ENCODE measurements around the gene DNTT. TPM values are rescaled to one million over a fixed set of nuclear protein-coding genes. Genes with fewer than 3 reads are reported as not detected.

The DNTT gene
- total and polyA plus RNA-seq, 2 experiments from 2014 or later: not detected

- H3K9ac ChIP-seq: no peak overlapping the region
- TF ChIP-seq EZH2phosphoT487 (IDR thresholded peaks at IDR 0.05; ENCODE audit: insufficient read depth, low read depth) (no peak), EZH2 (IDR thresholded peaks at IDR 0.05; ENCODE audit: insufficient read depth, poor library complexity, severe bottlenecking) (no peak)
- 57 to 67% methylated on average over 6 of the region's 6 CpGs for WGBS, 2 experiments (ENCODE audit: low coverage in 1 of 2, low lambda C conversion rate in 2 of 2, missing lambda C conversion rate in 2 of 2)
- in situ Hi-C loops (cut with MboI): no loop called here
- no peaks in the 10 kb centered on the region for H3K4me1 ChIP-seq (ENCODE audit: insufficient read depth)
- H3F3A ChIP-seq (ENCODE audit: insufficient read depth): no peaks in the 10 kb centered on the region
- H2AFZ ChIP-seq: no peak overlapping the region
- H3K4me3 ChIP-seq: no peak overlapping the region
- no peaks in the 10 kb centered on the region for H3K36me3 ChIP-seq (ENCODE audit: low read depth)
- no peaks in the 10 kb centered on the region for H3K79me2 ChIP-seq (ENCODE audit: insufficient read depth)
- H4K20me1 ChIP-seq (ENCODE audit: insufficient read depth): no peaks in the 10 kb centered on the region
- no peaks in the 10 kb centered on the region for H3K9me2 ChIP-seq (ENCODE audit: insufficient read depth)
- no peak for DNase-seq
- no peak overlapping the region for H3K27ac ChIP-seq
- peaks cover 15% of the 10 kb centered on the region for H3K27me3 ChIP-seq (replicated peaks; ENCODE audit: insufficient read depth)
- H3K9me3 ChIP-seq (ENCODE audit: low read depth): no peaks in the 10 kb centered on the region
- no peak overlapping the region for H3K4me2 ChIP-seq (ENCODE audit: unreplicated experiment)
Measured at GRCh38 chr10:96360331-96360730, 56.1 kb downstream of the DNTT start.

- Histone ChIP-seq H3K27me3 (replicated peaks; ENCODE audit: insufficient read depth) (peaks cover 15% of the 10 kb centered on the region), H3K9me2 (ENCODE audit: insufficient read depth) (no peaks in the 10 kb centered on the region), H3K4me2 (ENCODE audit: unreplicated experiment) (no peak overlapping the region), H3K27ac (no peak overlapping the region), H3K4me1 (ENCODE audit: insufficient read depth) (no peaks in the 10 kb centered on the region), H3K79me2 (ENCODE audit: insufficient read depth) (no peaks in the 10 kb centered on the region), H2AFZ (no peak overlapping the region), H3K9ac (no peak overlapping the region), H3K4me3 (no peak overlapping the region), H3K9me3 (ENCODE audit: low read depth) (no peaks in the 10 kb centered on the region), H4K20me1 (ENCODE audit: insufficient read depth) (no peaks in the 10 kb centered on the region), H3K36me3 (ENCODE audit: low read depth) (no peaks in the 10 kb centered on the region), H3F3A (ENCODE audit: insufficient read depth) (no peaks in the 10 kb centered on the region)
- 32 to 38% methylated on average over 3 of the region's 3 CpGs for WGBS, 2 experiments (ENCODE audit: low coverage in 1 of 2, low lambda C conversion rate in 2 of 2, missing lambda C conversion rate in 2 of 2)
- TF ChIP-seq EZH2 (IDR thresholded peaks at IDR 0.05; ENCODE audit: insufficient read depth, poor library complexity, severe bottlenecking): no peak
- TF ChIP-seq EZH2phosphoT487 (IDR thresholded peaks at IDR 0.05; ENCODE audit: insufficient read depth, low read depth): no peak
- in situ Hi-C loops (cut with MboI): no loop called here
- no peak for DNase-seq
Measured at GRCh38 chr10:96360766-96361165, 56.5 kb downstream of the DNTT start.

- TF ChIP-seq EZH2phosphoT487 (IDR thresholded peaks at IDR 0.05; ENCODE audit: insufficient read depth, low read depth) (no peak), EZH2 (IDR thresholded peaks at IDR 0.05; ENCODE audit: insufficient read depth, poor library complexity, severe bottlenecking) (no peak)
- Histone ChIP-seq H3K4me2 (ENCODE audit: unreplicated experiment) (no peak overlapping the region), H2AFZ (no peak overlapping the region), H3K79me2 (ENCODE audit: insufficient read depth) (no peaks in the 10 kb centered on the region), H3K4me1 (ENCODE audit: insufficient read depth) (no peaks in the 10 kb centered on the region), H4K20me1 (ENCODE audit: insufficient read depth) (no peaks in the 10 kb centered on the region), H3K27me3 (replicated peaks; ENCODE audit: insufficient read depth) (peaks cover 10% of the 10 kb centered on the region), H3K36me3 (ENCODE audit: low read depth) (no peaks in the 10 kb centered on the region), H3K4me3 (no peak overlapping the region), H3F3A (ENCODE audit: insufficient read depth) (no peaks in the 10 kb centered on the region), H3K9ac (no peak overlapping the region), H3K9me2 (ENCODE audit: insufficient read depth) (no peaks in the 10 kb centered on the region), H3K27ac (no peak overlapping the region), H3K9me3 (ENCODE audit: low read depth) (no peaks in the 10 kb centered on the region)
- no peak for DNase-seq
- WGBS, 2 experiments (ENCODE audit: low coverage in 1 of 2, low lambda C conversion rate in 2 of 2, missing lambda C conversion rate in 2 of 2): 63 to 64% methylated on average over 3 of the region's 3 CpGs
- in situ Hi-C loops (cut with MboI): no loop called here
Measured at GRCh38 chr10:96365571-96365970, 61.3 kb downstream of the DNTT start.

DNA sequence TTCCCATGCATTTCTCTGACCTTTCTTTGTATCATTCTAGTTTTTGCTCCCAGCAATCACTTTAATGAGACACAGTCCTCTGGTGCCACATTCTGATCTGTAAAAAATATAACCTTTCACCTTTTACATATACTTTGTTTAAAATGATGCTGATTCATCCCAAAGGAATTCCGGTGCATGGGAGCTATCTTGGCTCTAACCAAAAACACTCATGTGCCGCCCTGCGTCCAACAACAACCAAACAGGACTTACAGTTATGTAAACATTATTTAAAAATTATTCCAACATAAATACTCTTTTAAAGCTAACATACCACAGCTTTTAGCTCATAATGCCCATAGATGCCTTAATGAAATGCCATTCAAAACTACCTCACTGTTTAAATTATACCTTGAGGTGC lies 62.3 kb downstream of the DNTT start:
- Histone ChIP-seq H3K9me3 (ENCODE audit: low read depth) (no peaks in the 10 kb centered on the region), H3K27me3 (replicated peaks; ENCODE audit: insufficient read depth) (peaks cover 10% of the 10 kb centered on the region), H3K4me3 (no peak overlapping the region), H4K20me1 (ENCODE audit: insufficient read depth) (no peaks in the 10 kb centered on the region), H3F3A (ENCODE audit: insufficient read depth) (no peaks in the 10 kb centered on the region), H3K9ac (no peak overlapping the region), H3K4me2 (ENCODE audit: unreplicated experiment) (no peak overlapping the region), H3K4me1 (ENCODE audit: insufficient read depth) (no peaks in the 10 kb centered on the region), H2AFZ (no peak overlapping the region), H3K36me3 (ENCODE audit: low read depth) (no peaks in the 10 kb centered on the region), H3K79me2 (ENCODE audit: insufficient read depth) (no peaks in the 10 kb centered on the region), H3K9me2 (ENCODE audit: insufficient read depth) (no peaks in the 10 kb centered on the region), H3K27ac (no peak overlapping the region)
- no peak for DNase-seq
- 77 to 90% methylated on average over 3 of the region's 3 CpGs for whole genome bisulfite sequencing, 2 experiments (ENCODE audit: low coverage in 1 of 2, low lambda C conversion rate in 2 of 2, missing lambda C conversion rate in 2 of 2)
- in situ Hi-C loops (cut with MboI): no loop called here
- TF ChIP-seq EZH2 (IDR thresholded peaks at IDR 0.05; ENCODE audit: insufficient read depth, poor library complexity, severe bottlenecking): no peak
- no peak for TF ChIP-seq EZH2phosphoT487 (IDR thresholded peaks at IDR 0.05; ENCODE audit: insufficient read depth, low read depth)

GRCh38 chr10:96367470-96367869 lies 63.2 kb downstream of the DNTT start:
- no peak for TF ChIP-seq EZH2phosphoT487 (IDR thresholded peaks at IDR 0.05; ENCODE audit: insufficient read depth, low read depth)
- no peak for TF ChIP-seq EZH2 (IDR thresholded peaks at IDR 0.05; ENCODE audit: insufficient read depth, poor library complexity, severe bottlenecking)
- Histone ChIP-seq H3K9ac (no peak overlapping the region), H4K20me1 (ENCODE audit: insufficient read depth) (no peaks in the 10 kb centered on the region), H3K4me2 (ENCODE audit: unreplicated experiment) (no peak overlapping the region), H3K4me1 (ENCODE audit: insufficient read depth) (no peaks in the 10 kb centered on the region), H3K36me3 (ENCODE audit: low read depth) (no peaks in the 10 kb centered on the region), H3K79me2 (ENCODE audit: insufficient read depth) (no peaks in the 10 kb centered on the region), H3K27me3 (replicated peaks; ENCODE audit: insufficient read depth) (peaks cover 10% of the 10 kb centered on the region), H3K4me3 (no peak overlapping the region), H3K9me2 (ENCODE audit: insufficient read depth) (no peaks in the 10 kb centered on the region), H2AFZ (no peak overlapping the region), H3K27ac (no peak overlapping the region), H3F3A (ENCODE audit: insufficient read depth) (no peaks in the 10 kb centered on the region), H3K9me3 (ENCODE audit: low read depth) (no peaks in the 10 kb centered on the region)
- in situ Hi-C loops (cut with MboI): no loop called here
- DNase-seq: no peak
- WGBS, 2 experiments (ENCODE audit: low coverage in 1 of 2, low lambda C conversion rate in 2 of 2, missing lambda C conversion rate in 2 of 2): 16 to 22% methylated on average over 4 of the region's 4 CpGs

All from GM23248 (cell line).